IgD-negative memory B cell (primary cell): Measurements from ENCODE around the gene TUBGCP2. TPM values are rescaled to one million over a fixed set of nuclear protein-coding genes. Genes with fewer than 3 reads are reported as not detected.

Source experiments
- H3K27ac Mint-ChIP-seq, 3 donors: one replicate each; pipeline ENCODE4 v1.8.0; 2020 to 2022; ENCODE audit warnings: mild to moderate bottlenecking in 3 of 3, mixed read lengths in 3 of 3, moderate library complexity in 1 of 3
- H3K27me3 Mint-ChIP-seq: one replicate; pipeline ENCODE4 v1.8.0; 2021; ENCODE audit warnings: mixed read lengths
- H3K36me3 Mint-ChIP-seq: one replicate; pipeline ENCODE4 v1.8.0; 2020; ENCODE audit warnings: mild to moderate bottlenecking, mixed read lengths
- H3K4me1 Mint-ChIP-seq, 3 donors: one replicate each; pipeline ENCODE4 v1.8.0; 2020 to 2022; ENCODE audit warnings: mixed read lengths in 3 of 3, mild to moderate bottlenecking in 1 of 3
- H3K4me3 Mint-ChIP-seq, 4 donors: one replicate each; pipeline ENCODE4 v1.8.0; 2020 to 2022; ENCODE audit warnings: mild to moderate bottlenecking in 4 of 4, mixed read lengths in 4 of 4, moderate library complexity in 3 of 4
- H3K9me3 Mint-ChIP-seq, 3 donors: one replicate each; pipeline ENCODE4 v1.8.0; 2020 to 2021; ENCODE audit warnings: mixed read lengths in 3 of 3, mild to moderate bottlenecking in 1 of 3
- polyA plus RNA-seq: library from polyadenylated mRNA; unstranded; fragments of 300-500 nt; fragmentation: Illumina TruSeq; gene quantifications from one replicate; pipeline ENCODE4 v1.2.3, GENCODE V29; 2021

The TUBGCP2 gene
- polyA plus RNA-seq, 1 donor from 2014 or later, result 32.1 TPM

GRCh38 chr10:133276435-133277201 lies 32.1 kb downstream of the TUBGCP2 start, which contains the start of gene ADAM8:
Gene ADAM8 (minus strand): TSS chr10:133276868. CDS start chr10:133276817, 51 bp downstream.
- Mint-ChIP-seq H3K4me1 (peaks cover 17 to 25% (median 22%) of the 10 kb centered on the region in 3 donors), H3K4me3 (peak within 1 kb of the TSS; percentile 89 to 97 (median 94)), H3K27me3 (peaks cover 2% of the 10 kb centered on the region), H3K27ac (peak within 1 kb of the TSS; percentile 98), H3K36me3 (no peaks in the 10 kb centered on the region), H3K9me3 (no peaks in the 10 kb centered on the region)

DNA sequence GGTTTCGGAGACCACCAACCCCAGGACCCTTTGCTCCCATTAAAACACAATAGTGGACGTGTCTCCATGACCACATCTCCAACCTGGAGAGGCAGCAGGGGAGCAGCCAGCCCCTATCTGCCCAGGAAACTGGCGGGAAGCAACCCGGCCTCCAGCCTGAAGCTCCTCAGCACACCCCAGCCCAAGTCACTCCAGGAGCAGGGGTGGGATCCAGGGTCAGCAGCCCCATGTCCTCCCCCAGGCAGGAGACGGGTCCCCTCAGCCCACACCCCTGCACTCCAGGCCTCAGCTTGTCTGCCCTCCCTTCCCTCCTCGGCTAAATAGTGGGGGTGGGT lies 32.6 kb downstream of the TUBGCP2 start:
- peak overlapping the region; percentile 94 to 98 (median 98) for H3K27ac Mint-ChIP-seq
- peak overlapping the region; percentile 89 to 97 (median 94) for H3K4me3 Mint-ChIP-seq
- no peaks in the 10 kb centered on the region for H3K9me3 Mint-ChIP-seq
- peaks cover 2% of the 10 kb centered on the region for H3K27me3 Mint-ChIP-seq
- H3K4me1 Mint-ChIP-seq, result peaks cover 17 to 25% (median 22%) of the 10 kb centered on the region in 3 donors
- no peaks in the 10 kb centered on the region for H3K36me3 Mint-ChIP-seq

DNA sequence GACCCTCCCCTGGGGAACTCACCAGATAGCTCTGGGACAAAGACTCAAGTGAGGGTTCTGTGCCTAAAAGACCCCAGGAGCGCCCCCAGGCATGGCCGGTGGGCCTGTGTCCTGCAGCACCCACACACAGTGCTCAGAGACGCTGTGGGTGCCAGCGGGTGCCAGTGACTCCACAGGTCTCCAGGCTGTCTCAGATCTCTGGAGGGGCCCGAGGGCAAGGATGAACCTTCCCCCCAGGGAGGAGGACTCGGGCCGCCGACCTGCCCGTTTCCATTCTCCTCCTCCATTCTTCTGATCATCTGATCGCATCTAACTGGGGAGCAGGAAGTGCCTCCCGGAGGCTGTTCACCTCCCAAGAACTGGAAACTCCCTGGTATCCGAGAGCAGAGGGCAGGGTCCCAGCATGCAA lies 33.0 kb downstream of the TUBGCP2 start:
- peaks cover 2% of the 10 kb centered on the region for H3K27me3 Mint-ChIP-seq
- H3K27ac Mint-ChIP-seq, result peak overlapping the region; percentile 94 to 98 (median 98)
- peak overlapping the region; percentile 89 to 97 (median 94) for H3K4me3 Mint-ChIP-seq
- no peaks in the 10 kb centered on the region for H3K36me3 Mint-ChIP-seq
- peaks cover 17 to 25% (median 22%) of the 10 kb centered on the region in 3 donors for H3K4me1 Mint-ChIP-seq
- no peaks in the 10 kb centered on the region for H3K9me3 Mint-ChIP-seq

- peaks cover 2% of the 10 kb centered on the region for H3K27me3 Mint-ChIP-seq
- no peaks in the 10 kb centered on the region for H3K36me3 Mint-ChIP-seq
- H3K4me1 Mint-ChIP-seq, result peaks cover 17 to 24% (median 22%) of the 10 kb centered on the region in 3 donors
- H3K9me3 Mint-ChIP-seq, result no peaks in the 10 kb centered on the region
- peak overlapping the region; percentile 94 to 98 (median 98) for H3K27ac Mint-ChIP-seq
- peak overlapping the region; percentile 89 to 97 (median 94) for H3K4me3 Mint-ChIP-seq
These were observed 33.7 kb downstream of the TUBGCP2 start for GRCh38 chr10:133274751-133275683.

GRCh38 chr10:133273534-133274143 lies 35.0 kb downstream of the TUBGCP2 start:
- Mint-ChIP-seq H3K4me1 (peaks cover 10 to 13% (median 11%) of the 10 kb centered on the region in 3 donors), H3K9me3 (no peaks in the 10 kb centered on the region), H3K4me3 (peak overlapping the region in 1 of 4 donors; percentile 12), H3K27ac (peak overlapping the region in 2 of 3 donors; percentile 7 to 73), H3K36me3 (no peaks in the 10 kb centered on the region), H3K27me3 (peaks cover 2% of the 10 kb centered on the region)

DNA sequence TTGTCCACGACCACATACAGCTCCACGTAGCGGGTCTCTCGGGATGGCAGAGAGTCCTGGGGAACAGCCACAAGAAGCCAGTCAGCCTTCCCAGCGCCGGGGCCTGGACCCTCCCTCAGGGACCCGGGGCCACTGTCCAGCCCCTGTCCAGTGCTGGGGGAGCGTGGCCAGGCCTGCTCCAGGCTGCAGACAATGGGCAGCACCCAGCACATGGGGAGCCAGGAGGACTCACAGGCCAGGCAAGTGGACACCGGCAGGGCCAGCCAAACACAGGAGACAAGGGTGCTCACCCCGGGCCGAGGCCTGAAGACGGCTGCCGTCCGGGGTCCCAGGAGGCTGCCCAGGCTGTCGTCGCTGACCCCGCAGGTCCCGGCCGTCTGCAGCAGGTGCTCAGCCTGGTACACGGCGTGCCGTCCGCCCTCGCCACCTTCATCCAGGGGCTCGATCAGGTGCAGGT lies 35.7 kb downstream of the TUBGCP2 start:
- peak overlapping the region in 2 of 3 donors; percentile 7 to 16 for H3K27ac Mint-ChIP-seq
- H3K9me3 Mint-ChIP-seq, result no peaks in the 10 kb centered on the region
- no peaks in the 10 kb centered on the region for H3K36me3 Mint-ChIP-seq
- H3K4me1 Mint-ChIP-seq, result peaks cover 4 to 7% (median 4%) of the 10 kb centered on the region in 3 donors
- H3K4me3 Mint-ChIP-seq, result no peak overlapping the region
- H3K27me3 Mint-ChIP-seq, result no peaks in the 10 kb centered on the region

GRCh38 chr10:133272301-133272963 lies 36.2 kb downstream of the TUBGCP2 start:
- Mint-ChIP-seq H3K4me1 (peaks cover 0 to 4% (median 0%) of the 10 kb centered on the region in 3 donors), H3K36me3 (no peaks in the 10 kb centered on the region), H3K9me3 (no peaks in the 10 kb centered on the region), H3K27me3 (no peaks in the 10 kb centered on the region), H3K27ac (peak overlapping the region in 1 of 3 donors; percentile 50), H3K4me3 (no peak overlapping the region)

GRCh38 chr10:133271521-133272300 lies 37.0 kb downstream of the TUBGCP2 start:
- H3K27me3 Mint-ChIP-seq, result no peaks in the 10 kb centered on the region
- peaks cover 0 to 4% (median 0%) of the 10 kb centered on the region in 3 donors for H3K4me1 Mint-ChIP-seq
- peak overlapping the region in 1 of 4 donors; percentile 27 for H3K4me3 Mint-ChIP-seq
- H3K27ac Mint-ChIP-seq, result peak overlapping the region in 1 of 3 donors; percentile 50
- H3K9me3 Mint-ChIP-seq, result no peaks in the 10 kb centered on the region
- H3K36me3 Mint-ChIP-seq, result no peaks in the 10 kb centered on the region

DNA sequence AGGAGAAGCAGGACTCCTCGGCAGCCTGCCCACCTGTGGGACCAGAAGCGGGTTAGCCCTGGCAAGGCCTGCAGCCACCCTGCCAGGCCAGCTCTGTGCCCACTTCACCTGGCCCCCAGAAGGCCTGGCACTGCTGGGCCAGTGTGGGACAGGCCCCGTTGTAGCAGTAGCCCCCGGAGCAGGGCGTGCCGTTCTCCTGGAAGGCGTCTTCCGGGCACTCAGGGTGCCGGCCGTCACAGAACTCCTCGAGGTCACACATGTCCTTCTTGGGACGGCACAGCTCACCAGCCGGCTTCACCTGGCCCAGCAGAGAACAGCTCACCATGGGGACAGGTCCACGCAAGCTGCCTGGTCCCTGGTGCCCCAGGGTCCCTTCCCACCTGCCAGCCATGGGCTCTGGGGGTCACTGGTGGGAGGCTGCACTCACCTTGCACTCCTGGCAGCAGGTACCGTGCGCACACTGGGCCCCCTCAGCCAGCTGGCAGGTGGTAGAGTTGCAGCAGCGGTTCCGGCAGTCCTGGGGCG lies 37.8 kb downstream of the TUBGCP2 start:
- Mint-ChIP-seq H3K27ac (no peak overlapping the region), H3K36me3 (no peaks in the 10 kb centered on the region), H3K4me3 (no peak overlapping the region)

DNA sequence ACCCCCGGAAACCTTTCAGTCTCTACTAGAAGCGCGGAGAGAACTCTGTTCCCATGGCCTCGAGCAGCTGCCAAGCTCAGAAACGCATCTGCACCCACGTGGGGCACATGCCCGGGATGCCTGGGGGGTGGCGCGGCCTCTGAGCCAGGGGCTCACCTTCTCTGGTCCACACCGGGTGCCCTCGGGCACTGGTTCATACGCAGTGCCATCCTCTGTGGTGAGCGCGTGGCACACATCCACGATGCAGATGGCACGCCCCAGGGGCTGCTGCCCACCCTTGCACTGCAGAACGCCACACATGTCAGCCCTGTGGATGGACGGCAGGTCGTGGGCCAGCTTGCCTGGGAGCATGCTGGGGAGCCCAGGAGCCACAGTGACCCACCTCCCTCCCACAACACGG lies 38.5 kb downstream of the TUBGCP2 start:
- Mint-ChIP-seq H3K27ac (peak overlapping the region in 1 of 3 donors; percentile 51), H3K4me3 (no peak overlapping the region), H3K4me1 (peaks cover 3 to 6% (median 5%) of the 10 kb centered on the region in 3 donors), H3K36me3 (no peaks in the 10 kb centered on the region), H3K27me3 (no peaks in the 10 kb centered on the region), H3K9me3 (no peaks in the 10 kb centered on the region)

More for the DNA sequence above, 37.8 kb downstream of the TUBGCP2 start:
- H3K27me3 Mint-ChIP-seq, result no peaks in the 10 kb centered on the region
- no peaks in the 10 kb centered on the region for H3K9me3 Mint-ChIP-seq
- peaks cover 0 to 4% (median 3%) of the 10 kb centered on the region in 3 donors for H3K4me1 Mint-ChIP-seq

DNA sequence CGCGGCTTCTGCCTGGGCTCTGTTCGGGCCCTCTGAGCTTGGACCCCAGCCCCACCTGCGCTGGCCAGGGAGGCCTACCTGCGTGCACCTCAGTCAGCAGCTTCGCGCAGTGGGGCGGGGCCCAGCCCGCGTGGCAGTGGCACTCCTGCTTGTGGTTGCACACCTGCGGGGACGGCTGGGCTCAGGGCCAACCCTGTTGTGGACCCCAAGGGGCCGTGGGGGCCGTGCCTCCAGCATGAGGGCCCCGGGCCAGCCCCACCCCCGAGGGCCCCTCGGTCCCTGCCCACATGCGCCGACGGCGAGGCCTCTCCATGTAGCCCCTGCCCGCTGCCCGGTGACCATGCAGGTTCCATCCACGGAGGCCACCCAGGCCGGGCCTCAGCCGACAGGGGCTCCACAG lies 39.3 kb downstream of the TUBGCP2 start:
- Mint-ChIP-seq H3K4me3 (no peak overlapping the region), H3K36me3 (peaks cover 1% of the 10 kb centered on the region), H3K4me1 (peaks cover 5 to 10% (median 6%) of the 10 kb centered on the region in 3 donors), H3K27me3 (no peaks in the 10 kb centered on the region), H3K9me3 (no peaks in the 10 kb centered on the region), H3K27ac (no peak overlapping the region)

DNA sequence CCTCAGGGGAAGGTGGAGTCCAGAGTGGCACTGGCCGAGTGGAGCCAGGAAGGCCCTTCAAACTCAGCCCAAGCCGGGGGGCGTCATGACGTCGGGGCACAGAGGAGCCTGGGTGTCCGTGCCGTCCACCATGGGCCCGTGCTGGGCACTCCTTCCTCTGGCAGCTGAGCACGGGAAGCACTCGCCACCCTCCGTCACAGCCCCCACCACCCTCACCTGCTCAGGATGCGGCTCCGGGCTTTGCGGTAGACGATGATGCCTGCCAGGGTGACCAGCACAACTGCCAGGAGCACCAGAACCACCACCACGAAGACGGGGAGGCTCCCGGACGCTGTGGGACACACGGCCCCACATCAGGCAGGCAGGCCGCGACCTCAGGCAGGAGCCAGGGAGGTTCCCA lies 40.1 kb downstream of the TUBGCP2 start:
- H3K27ac Mint-ChIP-seq, result peak overlapping the region in 1 of 3 donors; percentile 39
- H3K9me3 Mint-ChIP-seq, result no peaks in the 10 kb centered on the region
- no peak overlapping the region for H3K4me3 Mint-ChIP-seq
- H3K36me3 Mint-ChIP-seq, result peaks cover 1% of the 10 kb centered on the region
- H3K4me1 Mint-ChIP-seq, result peaks cover 8 to 14% (median 10%) of the 10 kb centered on the region in 3 donors
- no peaks in the 10 kb centered on the region for H3K27me3 Mint-ChIP-seq

DNA sequence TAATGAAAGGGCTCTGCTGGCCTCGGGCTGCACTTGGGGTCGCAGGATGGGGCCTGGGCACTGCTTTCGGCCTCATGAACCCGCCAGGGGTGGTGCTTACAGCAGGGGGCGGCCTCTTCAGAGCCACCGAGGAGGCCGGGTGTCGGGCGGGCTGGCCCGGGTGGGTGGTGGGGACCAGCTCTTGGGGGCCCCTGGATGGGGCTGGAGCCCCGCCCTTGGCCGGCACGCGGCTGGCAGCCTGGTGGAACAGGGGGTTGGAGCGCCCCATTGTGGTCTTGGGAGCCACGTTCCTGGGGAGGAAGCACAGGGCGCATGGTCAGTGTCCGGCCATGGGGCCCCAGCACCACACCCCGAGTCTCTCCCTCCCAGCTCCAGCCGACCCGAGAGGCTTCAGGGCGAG lies 40.8 kb downstream of the TUBGCP2 start:
- no peak overlapping the region for H3K4me3 Mint-ChIP-seq
- no peak overlapping the region for H3K27ac Mint-ChIP-seq
- H3K9me3 Mint-ChIP-seq, result no peaks in the 10 kb centered on the region
- peaks cover 8 to 17% (median 10%) of the 10 kb centered on the region in 3 donors for H3K4me1 Mint-ChIP-seq
- peaks cover 1% of the 10 kb centered on the region for H3K36me3 Mint-ChIP-seq
- H3K27me3 Mint-ChIP-seq, result no peaks in the 10 kb centered on the region
